GM19193 (cell line): ENCODE results near the gene ERFL.
A peak's percentile ranks its signal among the peaks of the same experiment; 100 is the strongest.

Source experiments
- POLR2A ChIP-seq: IDR thresholded peaks from 4 replicates; pipeline ENCODE4 v1.6.1; 2011; ENCODE audit not compliant: insufficient read depth, insufficient read length; ENCODE audit errors: extremely low read depth

ERFL gene

DNA sequence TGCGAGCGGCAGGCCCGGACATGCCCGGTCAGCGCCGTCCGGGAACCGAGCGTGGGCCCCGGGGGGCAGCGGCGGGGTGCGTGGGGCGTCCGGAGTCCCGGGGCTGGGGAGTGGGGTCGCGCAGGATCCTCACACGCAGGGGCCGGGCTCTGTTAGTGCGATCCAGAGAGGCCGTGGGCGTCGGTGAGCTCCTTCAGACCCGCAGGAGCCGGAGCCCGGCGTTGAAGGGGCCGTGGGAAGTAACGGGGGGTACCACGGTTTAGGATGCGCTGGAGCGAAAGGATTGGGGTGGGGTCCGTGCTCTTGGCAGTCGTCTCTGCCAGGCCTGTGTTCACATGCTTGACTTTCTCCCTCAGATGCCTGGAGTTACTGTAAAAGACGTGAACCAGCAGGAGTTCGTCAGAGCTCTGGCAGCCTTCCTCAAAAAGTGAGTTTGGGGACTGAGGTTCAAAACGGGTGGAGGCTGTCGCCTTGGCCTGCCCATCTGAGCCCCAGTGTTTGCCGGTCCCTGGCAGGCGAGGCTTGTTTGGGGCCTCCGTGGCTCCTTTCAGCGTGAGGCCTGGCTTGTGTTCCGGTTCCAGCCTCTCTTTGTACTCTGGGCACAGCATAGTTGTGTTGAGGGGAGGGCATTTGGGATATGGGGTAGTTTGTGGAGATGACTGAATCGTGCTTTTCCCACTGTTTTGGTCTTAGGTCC, 67.7 kb downstream of the ERFL start:
- TF ChIP-seq POLR2A, result no peak

DNA sequence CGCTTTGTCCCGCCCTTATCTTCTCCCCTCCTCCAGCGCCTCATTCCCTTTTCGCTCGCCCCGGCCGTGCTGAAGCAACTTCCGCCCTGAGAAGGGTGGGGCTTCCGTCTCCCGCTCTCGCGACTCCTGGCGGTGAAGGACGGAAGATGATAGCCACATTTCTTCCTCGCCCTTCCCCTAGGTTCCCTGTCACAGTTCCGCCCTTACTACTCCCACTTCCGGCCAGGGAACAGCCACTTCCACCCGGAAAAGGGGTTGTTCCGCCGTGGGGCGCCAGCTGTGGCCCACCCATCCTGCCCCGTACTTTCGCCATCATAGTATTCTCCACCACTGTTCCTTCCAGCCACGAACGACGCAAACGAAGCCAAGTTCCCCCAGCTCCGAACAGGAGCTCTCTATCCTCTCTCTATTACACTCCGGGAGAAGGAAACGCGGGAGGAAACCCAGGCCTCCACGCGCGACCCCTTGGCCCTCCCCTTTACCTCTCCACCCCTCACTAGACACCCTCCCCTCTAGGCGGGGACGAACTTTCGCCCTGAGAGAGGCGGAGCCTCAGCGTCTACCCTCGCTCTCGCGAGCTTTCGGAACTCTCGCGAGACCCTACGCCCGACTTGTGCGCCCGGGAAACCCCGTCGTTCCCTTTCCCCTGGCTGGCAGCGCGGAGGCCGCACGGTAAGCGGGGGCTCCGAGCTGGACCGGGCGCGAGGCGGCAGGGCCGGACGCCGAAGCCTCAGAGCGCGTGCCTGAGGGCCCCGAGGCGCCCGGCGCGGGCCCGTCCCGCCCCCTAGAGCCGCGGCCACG, 68.4 kb downstream of the ERFL start, which contains the start of gene RPS19:
TSS of gene RPS19 (plus strand) at position 638 of the 801 bp plus-strand sequence. CDS start 520 bp downstream, outside the sequence.
- peak; percentile 97 for TF ChIP-seq POLR2A

DNA sequence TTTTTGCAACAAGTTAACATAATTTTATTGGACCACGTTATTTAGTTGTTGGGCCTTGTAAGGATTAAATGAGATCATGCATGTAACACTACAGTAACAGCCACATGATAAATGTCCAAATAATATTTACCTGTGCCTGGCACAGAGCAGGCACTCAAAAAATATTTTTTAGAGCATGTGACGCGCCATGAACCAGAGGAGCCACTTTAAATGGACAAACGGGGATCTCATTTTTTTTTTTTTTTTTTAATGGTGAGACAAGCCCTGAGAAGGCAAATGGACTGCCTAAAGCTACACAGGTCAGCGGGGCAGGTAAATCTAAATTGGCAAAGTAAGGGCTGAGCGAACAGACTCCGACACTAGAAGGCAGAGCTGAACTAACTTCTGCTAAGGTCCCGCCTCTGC, 69.0 kb downstream of the ERFL start:
- TF ChIP-seq POLR2A, result no peak
